Fibroblast of peridontal ligament (primary cell): ENCODE results near the gene CYRIA.

Experiments
- DNase-seq: peaks from one replicate; pipeline ENCODE4 v3.0.0-alpha.2; 2010; ENCODE audit errors: extremely low read depth

Gene CYRIA

GRCh38 chr2:16650287-16651249, 15.1 kb downstream of the CYRIA start:
- peak; percentile 68 for DNase-seq

DNA sequence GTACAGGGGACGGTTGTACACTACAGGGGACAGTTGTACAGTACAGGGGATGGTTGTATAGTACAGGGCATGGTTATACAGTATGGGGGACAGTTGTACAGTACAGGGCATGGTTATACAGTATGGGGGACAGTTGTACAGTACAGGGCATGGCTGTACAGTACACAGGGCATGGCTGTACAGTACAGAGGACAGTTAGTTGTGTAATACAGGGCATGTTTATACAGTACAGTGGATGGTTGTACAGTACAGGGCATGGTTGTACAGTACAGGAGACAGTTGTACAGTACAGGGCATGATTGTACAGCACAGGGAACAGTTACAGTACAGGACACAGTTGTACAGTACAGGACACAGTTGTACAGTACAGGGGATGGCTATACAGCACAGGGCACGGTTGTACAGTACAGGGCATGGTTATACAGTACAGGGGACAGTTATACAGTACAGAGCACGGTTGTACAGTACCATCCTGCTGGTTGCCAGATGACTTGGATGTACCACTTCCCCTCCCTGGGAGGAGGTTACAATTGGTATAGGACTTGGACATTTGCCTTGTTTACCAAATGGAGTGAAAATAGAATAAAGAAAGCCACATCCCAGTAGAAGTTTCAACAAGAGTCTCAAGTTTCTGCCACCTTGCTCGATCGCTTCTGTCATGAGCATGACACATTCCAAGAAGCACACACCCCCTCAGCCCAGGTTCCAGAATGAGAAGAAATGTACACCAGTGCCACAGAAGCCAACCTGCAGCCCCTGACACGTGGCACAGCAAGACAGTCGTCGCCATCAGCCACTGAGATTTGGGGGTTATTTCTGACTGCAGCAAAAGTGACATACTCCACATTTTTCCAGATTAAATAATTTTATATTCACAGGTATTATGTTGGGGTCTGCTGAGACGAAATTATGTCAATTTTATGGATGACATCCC, 16.0 kb downstream of the CYRIA start:
- DNase-seq, result no peak

DNA sequence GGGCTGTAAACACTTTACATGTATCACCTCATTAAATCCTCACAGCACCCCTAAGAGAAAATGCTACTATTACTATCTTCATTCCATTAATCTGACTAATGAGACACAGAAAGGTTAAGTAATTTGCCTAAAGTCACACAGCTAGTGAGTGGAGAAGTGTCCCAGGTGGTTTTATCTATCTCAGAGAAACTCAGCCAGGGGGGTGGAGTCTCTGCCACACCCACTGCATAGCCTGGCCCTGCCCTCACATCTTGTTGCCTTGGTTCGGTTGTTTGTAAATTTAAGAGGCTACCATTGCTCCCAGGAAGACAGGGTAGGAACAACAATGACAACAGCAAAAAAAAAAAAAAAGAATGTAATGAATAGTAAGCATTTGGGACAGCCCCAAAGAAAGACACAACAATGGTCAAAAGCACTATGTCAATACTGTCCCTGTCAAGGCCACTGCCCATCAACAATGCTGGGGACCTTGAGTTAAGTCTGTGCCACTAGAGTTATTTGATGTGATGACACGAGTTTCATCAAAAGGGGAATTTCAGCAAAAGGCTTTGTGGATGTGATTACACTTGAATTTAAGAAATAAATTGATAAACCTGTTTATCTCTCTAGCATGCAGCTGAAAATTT, 17.5 kb downstream of the CYRIA start:
- DNase-seq, result no peak

- no peak for DNase-seq
Observed at GRCh38 chr2:16645775-16646559, 19.7 kb downstream of the CYRIA start.

- DNase-seq, result no peak
Observed at GRCh38 chr2:16645088-16645487, 20.5 kb downstream of the CYRIA start.

- DNase-seq, result no peak
Observed at GRCh38 chr2:16644221-16644925, 21.3 kb downstream of the CYRIA start.

- no peak for DNase-seq
Observed at GRCh38 chr2:16643099-16643498, 22.5 kb downstream of the CYRIA start.

DNA sequence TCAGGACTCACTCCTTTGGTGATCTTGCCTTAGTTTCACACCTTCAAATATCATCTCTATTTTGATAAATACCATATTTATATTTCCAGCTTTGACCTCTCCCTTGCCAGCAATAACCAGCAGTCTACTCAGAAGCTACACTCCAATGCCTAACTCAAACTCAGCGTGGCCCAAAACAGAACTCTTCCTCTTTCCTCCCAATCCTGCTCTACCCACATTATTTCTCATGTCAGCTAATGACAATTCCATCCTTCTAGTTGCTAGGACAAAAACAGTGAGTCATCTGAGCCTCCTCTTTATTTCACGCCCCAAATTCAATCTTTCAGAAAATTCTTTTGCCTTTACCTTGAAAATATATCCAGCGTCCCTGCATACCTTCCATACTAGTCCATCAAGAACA, 23.5 kb downstream of the CYRIA start:
- no peak for DNase-seq

GRCh38 chr2:16641509-16641908, 24.1 kb downstream of the CYRIA start:
- no peak for DNase-seq

GRCh38 chr2:16640867-16641266, 24.8 kb downstream of the CYRIA start:
- DNase-seq, result no peak

DNA sequence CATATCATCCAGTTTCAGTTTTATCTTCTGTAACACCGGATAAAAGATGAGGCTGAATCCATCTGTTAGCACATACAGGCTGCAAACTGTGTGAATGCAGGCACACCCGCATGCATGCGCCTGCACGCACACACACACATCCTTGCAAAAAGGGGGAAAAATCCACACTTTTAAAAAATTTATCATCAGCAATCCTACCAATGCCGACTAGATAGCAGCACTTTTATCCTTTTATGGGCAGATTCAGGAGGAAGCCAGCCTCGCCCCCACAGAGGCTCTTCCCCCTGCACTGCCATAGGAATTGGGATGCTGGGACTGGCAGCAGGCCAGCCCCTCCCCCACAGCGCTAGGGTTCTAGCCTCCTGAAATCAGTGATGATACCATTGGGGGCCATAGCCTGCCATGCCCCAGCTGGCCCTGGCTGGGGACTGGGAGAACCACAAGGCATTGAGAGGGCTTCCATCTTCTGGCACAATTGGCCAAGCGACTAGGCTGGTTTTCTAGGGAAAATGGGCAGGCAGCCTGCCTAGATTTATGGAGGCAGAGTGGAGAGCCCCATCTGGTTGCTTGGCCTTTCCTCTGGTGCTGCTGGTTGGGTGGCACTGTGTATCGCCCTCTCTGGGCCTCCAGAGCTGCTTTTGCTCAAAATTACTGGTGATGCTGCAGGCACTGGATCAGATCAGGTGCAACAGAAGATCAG, 25.5 kb downstream of the CYRIA start:
- no peak for DNase-seq

DNA sequence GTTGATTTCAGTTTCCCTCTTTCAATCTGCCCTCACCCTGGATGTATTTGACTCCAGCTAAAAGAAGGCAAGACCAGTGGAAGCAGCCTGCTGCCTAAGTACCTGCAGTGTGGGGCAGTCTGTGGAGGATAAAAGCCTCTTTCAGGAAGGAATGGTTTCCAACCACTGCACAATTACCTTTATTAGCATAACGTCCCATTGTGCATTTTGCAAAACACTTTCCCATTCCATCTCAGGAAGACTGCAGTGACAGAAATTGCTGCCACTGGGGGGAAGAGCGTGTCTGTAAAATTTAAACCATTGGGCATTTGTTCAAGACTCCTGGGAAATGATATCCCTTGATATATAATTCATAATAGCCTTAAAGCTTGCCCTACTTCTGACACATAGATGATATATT, 26.2 kb downstream of the CYRIA start:
- DNase-seq, result no peak

DNA sequence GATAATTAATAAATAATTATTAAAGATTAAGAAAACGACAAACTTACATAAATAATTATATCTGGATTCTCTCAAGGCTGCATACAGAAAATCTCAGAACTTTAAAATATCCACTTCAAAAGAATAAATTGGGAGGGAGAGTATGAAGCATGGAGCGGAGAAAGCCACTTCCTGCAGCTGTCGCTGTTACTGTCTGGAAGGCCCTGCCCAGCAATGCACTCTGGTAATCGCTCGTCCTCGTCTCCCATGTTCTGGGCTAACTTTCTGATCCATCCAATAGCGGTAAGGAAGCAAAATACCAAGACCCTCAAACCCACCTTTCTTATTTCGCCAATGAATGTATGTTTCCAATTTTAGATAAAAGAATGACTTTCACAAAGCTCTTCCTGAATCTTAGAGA, 26.7 kb downstream of the CYRIA start:
- no peak for DNase-seq

DNA sequence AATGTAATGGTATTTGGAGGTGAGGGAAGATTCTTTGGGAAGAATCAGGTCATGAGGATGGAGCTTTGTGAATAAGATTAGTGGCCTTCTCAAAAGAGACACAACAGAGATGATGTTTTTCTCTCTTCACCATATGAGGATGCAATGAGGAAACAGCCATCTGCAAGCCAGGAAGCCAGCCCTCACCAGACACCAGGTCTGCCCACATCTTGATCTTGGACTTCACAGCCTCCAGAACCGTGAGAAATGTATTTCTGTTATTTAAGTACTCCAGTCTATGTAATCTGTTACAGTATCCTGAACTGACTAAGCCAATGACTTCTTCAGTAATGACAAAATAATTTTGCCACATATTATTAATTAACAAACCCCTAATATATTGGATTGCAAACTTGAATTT, 28.3 kb downstream of the CYRIA start:
- DNase-seq, result no peak

GRCh38 chr2:16635791-16636699, 29.6 kb downstream of the CYRIA start:
- DNase-seq, result peak; percentile 54

DNA sequence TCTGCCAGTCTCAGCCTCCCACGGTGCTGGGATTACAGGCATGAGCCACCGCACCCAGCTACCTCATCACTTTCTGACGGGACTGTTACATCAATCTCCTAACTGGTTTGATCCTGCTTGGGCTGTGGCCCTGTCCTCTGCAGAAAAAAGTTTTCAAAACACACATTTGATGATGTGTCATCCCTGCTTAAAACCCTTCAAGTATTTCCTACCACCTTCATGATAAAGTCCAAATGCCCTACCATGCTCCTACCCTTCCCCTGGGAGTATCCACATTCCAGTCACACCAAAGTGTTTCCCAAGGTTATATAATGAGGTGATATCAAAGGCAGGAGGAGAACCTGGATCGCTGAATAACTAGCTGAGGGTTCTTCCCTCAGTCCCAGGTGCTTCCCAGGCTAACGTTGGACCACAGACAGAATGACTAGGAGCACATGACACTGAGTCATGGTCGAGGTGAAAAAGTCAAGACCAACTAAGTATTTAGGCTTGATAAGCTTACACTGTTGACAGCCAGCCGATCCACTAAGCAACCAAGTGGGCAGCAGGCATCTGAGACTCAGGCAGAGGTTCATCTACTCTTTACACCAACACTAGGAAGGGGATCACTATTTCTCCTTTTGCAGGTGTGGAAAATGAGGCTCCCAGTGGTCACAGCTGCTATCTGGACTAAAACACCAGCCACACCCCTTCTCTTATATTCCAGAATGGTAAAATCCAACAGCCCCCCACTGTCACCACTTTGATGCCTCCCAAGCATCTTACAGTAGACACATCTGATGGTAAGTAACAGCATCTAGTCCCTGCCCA, 31.8 kb downstream of the CYRIA start:
- DNase-seq, result no peak

DNA sequence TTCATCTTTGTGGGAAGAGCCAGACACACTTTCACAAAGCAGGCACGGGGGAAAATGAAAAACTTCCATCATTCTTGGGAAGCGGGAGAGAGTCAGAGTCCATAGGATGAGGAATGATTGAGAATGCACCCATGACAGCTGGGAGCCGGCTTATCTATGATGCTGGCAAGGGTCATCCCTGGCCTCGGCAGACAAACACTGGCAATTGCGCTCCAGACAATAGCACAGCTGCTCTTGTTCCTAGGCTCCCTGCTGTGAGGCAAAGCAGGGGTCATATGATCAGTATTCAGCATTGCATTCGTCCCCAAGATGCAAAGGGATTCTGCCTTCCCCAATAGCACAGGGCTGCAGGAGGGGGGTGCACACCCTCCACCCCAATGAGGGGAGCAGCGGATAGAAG, 33.0 kb downstream of the CYRIA start:
- no peak for DNase-seq

- no peak for DNase-seq
Observed at GRCh38 chr2:16630463-16630862, 35.2 kb downstream of the CYRIA start.
